Chondrocyte (in vitro differentiated cells): ENCODE results near the gene PKNOX1. TPM values are rescaled to one million over a fixed set of nuclear protein-coding genes. Genes with fewer than 3 reads are reported as not detected.
"Not testable (repeated sequence)": the region's sequence is repeated elsewhere in the genome, so short reads cannot be mapped to it uniquely, and the experiment has no call there.

ENCODE experiments used
- DNase-seq: peaks from one replicate; pipeline ENCODE4 v3.0.0; 2021; ENCODE audit warnings: mixed read lengths, low spot score
- H3K27ac Mint-ChIP-seq: one replicate; pipeline ENCODE4 v1.8.0; 2021; ENCODE audit warnings: mild to moderate bottlenecking, moderate library complexity, mixed read lengths; ENCODE audit not compliant: unreplicated experiment
- H3K27me3 Mint-ChIP-seq: 2 replicates; pipeline ENCODE4 v1.8.0; 2021; ENCODE audit warnings: low read depth, mixed read lengths
- H3K36me3 Mint-ChIP-seq: 2 replicates; pipeline ENCODE4 v1.8.0; 2021; ENCODE audit warnings: low read depth, mixed read lengths
- H3K4me1 Mint-ChIP-seq: 2 replicates; pipeline ENCODE4 v1.8.0; 2021; ENCODE audit warnings: low read depth, mild to moderate bottlenecking, mixed read lengths
- H3K4me3 Mint-ChIP-seq: one replicate; pipeline ENCODE4 v1.8.0; 2021; ENCODE audit warnings: mild to moderate bottlenecking, moderate library complexity, mixed read lengths; ENCODE audit not compliant: unreplicated experiment
- H3K9me3 Mint-ChIP-seq: 2 replicates; pipeline ENCODE4 v1.8.0; 2021; ENCODE audit warnings: low read depth, mixed read lengths
- total RNA-seq: library from RNA; stranded (reverse); gene quantifications from 3 replicates; pipeline ENCODE4 v1.2.1, GENCODE V29; 2021
- TF ChIP-seq, protein P1 (sequence below): fragments of 200-600 bp; sonication (generic); IDR thresholded peaks from 2 replicates; pipeline ENCODE4 v1.5.0; 2021; ENCODE audit warnings: antibody characterized with exemption, mild to moderate bottlenecking, moderate library complexity

Gene PKNOX1
- total RNA-seq, 1 donor from 2014 or later: 12.0 TPM

DNA sequence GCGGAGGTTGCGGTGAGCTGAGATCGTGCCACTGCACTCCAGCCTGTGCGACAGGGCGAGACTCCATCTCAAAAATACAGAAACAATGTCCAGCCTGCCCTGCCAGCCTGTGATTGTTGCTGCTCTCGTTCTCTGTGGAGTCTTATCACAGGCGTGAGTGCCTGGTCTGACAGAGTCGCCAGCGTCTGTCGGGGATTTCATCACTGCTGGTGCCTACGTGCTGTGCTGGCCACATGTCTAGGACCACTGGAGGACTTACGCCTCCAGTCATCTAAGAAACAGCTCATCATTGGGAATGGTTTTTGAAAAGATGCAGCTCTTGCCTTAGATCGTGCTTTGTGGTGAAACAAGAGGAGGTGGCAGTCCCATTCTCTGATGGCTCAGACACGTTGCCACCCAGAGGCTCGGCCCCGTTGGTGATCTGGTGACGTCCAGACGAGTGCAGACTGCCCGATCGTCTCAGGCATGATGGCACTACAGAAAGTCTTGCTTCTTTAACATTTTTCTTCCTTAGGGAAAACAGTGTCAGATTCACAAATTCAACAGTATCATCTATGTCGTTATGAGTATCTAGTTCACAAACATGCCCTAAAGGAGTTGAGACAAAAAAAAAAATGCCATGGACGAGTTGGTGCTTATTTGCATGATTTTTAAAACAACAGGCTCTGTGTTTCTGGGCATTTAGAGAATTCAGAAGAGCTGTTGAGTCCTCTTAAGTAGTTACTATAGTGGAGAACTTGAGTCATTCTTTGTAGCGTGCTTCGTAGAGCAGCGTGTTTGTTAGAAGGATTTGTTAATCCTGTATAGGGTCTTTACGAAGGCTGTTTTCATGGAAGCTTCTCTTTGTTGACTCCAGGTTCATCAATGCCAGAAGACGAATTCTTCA, 53.7 kb downstream of the PKNOX1 start:
- TF ChIP-seq, protein P1, sequence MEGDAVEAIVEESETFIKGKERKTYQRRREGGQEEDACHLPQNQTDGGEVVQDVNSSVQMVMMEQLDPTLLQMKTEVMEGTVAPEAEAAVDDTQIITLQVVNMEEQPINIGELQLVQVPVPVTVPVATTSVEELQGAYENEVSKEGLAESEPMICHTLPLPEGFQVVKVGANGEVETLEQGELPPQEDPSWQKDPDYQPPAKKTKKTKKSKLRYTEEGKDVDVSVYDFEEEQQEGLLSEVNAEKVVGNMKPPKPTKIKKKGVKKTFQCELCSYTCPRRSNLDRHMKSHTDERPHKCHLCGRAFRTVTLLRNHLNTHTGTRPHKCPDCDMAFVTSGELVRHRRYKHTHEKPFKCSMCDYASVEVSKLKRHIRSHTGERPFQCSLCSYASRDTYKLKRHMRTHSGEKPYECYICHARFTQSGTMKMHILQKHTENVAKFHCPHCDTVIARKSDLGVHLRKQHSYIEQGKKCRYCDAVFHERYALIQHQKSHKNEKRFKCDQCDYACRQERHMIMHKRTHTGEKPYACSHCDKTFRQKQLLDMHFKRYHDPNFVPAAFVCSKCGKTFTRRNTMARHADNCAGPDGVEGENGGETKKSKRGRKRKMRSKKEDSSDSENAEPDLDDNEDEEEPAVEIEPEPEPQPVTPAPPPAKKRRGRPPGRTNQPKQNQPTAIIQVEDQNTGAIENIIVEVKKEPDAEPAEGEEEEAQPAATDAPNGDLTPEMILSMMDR: no peak
- Mint-ChIP-seq H3K4me3 (no peak overlapping the region), H3K27ac (no peak overlapping the region), H3K9me3 (no peaks in the 10 kb centered on the region), H3K36me3 (peaks cover 18% of the 10 kb centered on the region), H3K27me3 (no peaks in the 10 kb centered on the region), H3K4me1 (peaks cover 17% of the 10 kb centered on the region)
- DNase-seq: no peak

DNA sequence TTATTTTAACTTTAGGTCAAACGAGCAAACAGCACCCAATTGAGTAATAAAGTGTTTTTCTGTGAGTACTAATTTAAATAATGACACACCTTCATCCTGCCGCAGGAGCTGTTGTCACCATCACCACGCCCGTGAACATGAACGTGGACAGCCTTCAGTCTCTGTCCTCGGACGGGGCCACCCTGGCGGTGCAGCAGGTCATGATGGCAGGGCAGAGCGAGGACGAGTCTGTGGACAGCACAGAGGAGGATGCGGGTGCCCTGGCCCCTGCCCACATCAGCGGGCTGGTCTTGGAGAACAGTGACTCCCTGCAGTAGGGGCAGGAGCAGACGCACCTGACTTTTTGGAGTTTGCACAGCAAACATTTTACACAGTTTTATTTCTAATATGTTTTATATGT, 55.4 kb downstream of the PKNOX1 start:
- Mint-ChIP-seq H3K27me3 (no peaks in the 10 kb centered on the region), H3K4me1 (peaks cover 15% of the 10 kb centered on the region), H3K27ac (no peak overlapping the region), H3K36me3 (peaks cover 18% of the 10 kb centered on the region), H3K4me3 (no peak overlapping the region), H3K9me3 (no peaks in the 10 kb centered on the region)
- no peak for DNase-seq
- TF ChIP-seq, protein P1: no peak

DNA sequence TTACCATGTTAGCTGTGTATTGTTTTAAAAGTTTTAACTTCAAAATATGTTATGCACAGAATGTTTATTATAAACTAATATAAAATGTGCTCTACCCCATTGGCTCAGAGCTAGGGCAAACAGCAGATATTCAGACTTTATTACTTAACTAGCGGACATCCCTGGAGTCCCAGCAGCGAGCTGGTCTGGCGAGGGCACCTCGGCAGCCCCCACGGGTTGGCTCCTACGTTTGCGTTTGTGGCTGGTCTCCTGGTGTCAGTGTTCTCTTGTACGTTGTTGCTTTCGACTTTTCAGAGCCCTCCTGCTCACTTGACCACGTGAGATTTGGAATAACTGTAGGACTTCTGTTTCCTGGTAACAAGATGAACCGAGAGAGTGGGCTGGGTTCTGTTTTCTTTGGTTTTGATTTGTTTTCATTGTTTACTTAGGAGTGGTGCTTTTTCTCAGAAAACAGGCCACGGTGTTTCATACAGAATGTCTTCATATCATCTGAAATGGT, 56.8 kb downstream of the PKNOX1 start:
- Mint-ChIP-seq H3K4me1 (peaks cover 2% of the 10 kb centered on the region), H3K27ac (no peak overlapping the region), H3K36me3 (peaks cover 19% of the 10 kb centered on the region), H3K4me3 (no peak overlapping the region), H3K27me3 (no peaks in the 10 kb centered on the region), H3K9me3 (no peaks in the 10 kb centered on the region)
- DNase-seq: no peak
- TF ChIP-seq, protein P1: no peak

DNA sequence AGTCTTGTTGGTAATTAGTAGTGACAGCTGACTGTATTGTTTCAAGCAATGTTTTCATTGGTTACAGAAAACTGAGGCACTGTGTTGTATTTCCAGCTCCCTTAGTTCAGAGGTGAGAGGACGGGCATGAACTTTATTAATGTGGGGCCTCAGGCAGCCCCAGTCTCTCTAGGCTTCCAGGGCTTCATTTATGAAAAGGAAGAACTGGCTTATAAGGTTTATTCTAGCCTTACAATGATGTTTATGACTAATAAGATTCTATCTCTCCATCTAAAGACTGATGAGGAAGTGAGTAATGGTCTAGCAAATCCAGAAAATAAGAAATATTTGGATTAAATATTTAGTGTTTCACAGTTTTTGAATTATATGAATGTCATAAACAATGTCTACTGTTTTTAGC, 59.7 kb downstream of the PKNOX1 start:
- Mint-ChIP-seq H3K4me3 (no peak overlapping the region), H3K4me1 (no peaks in the 10 kb centered on the region), H3K27ac (no peak overlapping the region), H3K27me3 (no peaks in the 10 kb centered on the region), H3K9me3 (no peaks in the 10 kb centered on the region), H3K36me3 (peaks cover 15% of the 10 kb centered on the region)
- TF ChIP-seq, protein P1: no peak
- DNase-seq: no peak

DNA sequence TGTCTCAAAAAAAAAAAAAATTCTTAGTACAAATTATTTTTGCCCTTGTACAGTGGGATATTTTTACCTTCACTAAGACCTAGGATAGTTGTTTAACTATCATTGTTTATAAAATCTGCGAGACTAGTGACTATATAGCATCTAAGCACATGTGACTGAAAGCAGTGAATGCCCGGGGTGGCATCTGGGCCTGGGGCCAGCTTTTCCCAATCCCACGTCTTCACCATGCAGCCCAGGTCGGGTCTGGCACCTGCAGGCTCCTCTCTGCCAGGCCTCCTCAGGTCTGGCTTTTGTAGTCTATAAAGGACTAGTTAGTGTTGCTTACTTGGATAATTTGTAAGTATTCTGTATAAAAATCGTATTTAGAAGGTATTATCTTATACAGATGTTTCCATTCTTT, 60.5 kb downstream of the PKNOX1 start:
- Mint-ChIP-seq H3K4me1 (no peaks in the 10 kb centered on the region), H3K27ac (no peak overlapping the region), H3K27me3 (no peaks in the 10 kb centered on the region), H3K9me3 (no peaks in the 10 kb centered on the region), H3K36me3 (peaks cover 10% of the 10 kb centered on the region), H3K4me3 (no peak overlapping the region)
- no peak for DNase-seq
- TF ChIP-seq, protein P1: no peak

DNA sequence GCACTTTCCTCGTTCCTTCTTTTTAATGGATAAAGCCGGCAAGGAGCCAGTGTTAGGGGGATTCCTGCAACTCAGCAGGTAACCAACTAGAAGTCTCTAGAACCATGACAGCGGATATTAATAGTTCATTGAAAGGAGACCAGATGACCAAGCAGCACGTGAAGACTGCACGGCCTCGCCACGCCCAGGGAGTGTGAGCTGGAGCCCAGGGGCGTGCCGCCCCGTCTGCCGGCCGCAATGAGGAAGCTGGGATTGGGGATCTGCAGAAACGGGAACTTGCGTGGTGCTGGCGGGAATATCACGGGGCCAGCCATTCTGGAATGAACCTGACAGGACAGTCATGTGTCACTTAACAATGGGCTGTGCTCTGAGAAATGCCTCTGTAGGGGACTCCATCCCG, 62.5 kb downstream of the PKNOX1 start:
- H3K4me3 Mint-ChIP-seq, H3K27ac Mint-ChIP-seq, H3K36me3 Mint-ChIP-seq, H3K9me3 Mint-ChIP-seq, H3K4me1 Mint-ChIP-seq, H3K27me3 Mint-ChIP-seq, DNase-seq: not testable (repeated sequence)

DNA sequence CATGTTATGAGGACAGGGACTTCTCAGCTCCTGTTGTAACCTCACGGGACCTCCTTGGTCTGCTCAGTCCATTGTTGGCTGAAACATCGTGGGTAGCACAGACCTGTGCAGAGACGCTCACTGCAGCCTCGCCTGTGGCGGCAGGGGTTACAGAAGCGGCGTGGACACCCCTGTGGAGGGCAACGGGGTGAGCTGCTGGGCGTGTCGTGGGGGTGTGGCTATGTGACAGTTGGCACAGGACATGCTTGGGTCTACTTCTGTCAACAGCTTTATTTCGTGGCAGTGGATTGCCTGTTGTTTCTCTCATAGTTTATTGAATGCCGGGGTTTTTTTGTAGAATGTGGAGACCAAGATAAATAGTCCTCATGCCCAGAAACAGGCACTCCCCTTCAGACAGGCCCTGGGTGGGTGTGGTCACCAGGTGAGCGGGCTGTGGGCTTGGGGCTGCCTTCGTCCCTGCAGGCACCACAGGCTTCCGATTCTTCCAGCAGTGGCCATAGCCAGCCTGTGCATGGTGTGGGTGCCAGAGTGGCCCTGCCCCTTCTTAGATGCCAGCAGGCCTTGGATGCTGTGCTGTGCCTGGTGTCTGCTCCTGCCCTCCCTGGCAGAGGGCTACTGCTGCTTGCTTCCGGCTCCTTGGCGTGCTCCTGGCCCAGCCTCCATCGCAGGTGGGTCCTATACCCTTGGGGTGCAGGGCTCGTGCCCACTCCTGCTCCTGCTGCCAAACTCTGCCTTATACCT, 63.7 kb downstream of the PKNOX1 start:
- H3K27me3 Mint-ChIP-seq, H3K36me3 Mint-ChIP-seq, H3K27ac Mint-ChIP-seq, H3K9me3 Mint-ChIP-seq, H3K4me1 Mint-ChIP-seq, DNase-seq, H3K4me3 Mint-ChIP-seq: not testable (repeated sequence)

DNA sequence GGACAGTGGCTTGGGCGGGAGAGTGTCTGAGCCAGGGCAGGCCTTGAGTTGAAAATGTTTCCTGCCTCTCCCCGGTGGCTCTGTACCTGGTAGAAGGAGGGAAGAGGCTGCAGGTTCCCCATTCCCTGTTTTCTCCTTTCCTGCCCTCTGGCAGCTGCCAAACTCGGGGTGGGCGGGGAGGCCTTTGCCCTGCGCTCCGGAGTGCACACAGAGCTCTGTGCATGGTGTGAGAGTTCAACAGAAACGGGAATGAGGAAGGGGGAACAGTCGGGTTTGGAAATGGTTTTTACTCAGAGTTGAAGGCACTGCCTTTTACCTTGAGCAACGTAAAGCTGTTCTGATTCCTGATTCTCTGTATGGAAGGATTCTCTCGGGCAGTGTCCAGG, 64.3 kb downstream of the PKNOX1 start:
- not testable (repeated sequence) for H3K4me3 Mint-ChIP-seq, H3K27ac Mint-ChIP-seq, H3K9me3 Mint-ChIP-seq, H3K27me3 Mint-ChIP-seq, H3K36me3 Mint-ChIP-seq, H3K4me1 Mint-ChIP-seq, DNase-seq
